ENCODE measurements around the gene TTC16.
"Not testable (repeated sequence)": the region's sequence is repeated elsewhere in the genome, so short reads cannot be mapped to it uniquely, and the experiment has no call there.

The TTC16 gene

DNA sequence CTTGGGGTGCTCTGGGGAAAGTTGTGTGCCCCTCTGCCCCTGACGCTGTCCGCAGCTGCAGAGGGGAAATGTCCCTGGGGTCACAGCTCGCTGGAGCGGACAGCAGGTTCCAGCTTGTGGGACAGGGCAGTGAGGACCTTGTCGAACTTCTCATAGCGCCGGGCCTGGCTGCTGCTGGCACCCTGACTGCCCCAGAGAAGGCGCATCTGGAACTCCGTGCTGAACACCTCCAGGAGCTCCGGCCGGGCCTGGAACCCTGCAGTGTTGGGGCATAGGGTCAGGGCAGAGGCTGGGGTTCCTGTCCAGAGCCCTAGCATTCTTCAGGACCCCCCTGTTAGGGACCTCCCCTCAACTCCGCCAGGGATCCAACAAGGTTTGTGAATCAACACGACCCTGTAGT, 22.8 kb downstream of the TTC16 start:
- DNase-seq (ENCODE audit: extremely low spot score, insufficient read length, low read depth) (no peak), FAIRE-seq (no peak)

DNA sequence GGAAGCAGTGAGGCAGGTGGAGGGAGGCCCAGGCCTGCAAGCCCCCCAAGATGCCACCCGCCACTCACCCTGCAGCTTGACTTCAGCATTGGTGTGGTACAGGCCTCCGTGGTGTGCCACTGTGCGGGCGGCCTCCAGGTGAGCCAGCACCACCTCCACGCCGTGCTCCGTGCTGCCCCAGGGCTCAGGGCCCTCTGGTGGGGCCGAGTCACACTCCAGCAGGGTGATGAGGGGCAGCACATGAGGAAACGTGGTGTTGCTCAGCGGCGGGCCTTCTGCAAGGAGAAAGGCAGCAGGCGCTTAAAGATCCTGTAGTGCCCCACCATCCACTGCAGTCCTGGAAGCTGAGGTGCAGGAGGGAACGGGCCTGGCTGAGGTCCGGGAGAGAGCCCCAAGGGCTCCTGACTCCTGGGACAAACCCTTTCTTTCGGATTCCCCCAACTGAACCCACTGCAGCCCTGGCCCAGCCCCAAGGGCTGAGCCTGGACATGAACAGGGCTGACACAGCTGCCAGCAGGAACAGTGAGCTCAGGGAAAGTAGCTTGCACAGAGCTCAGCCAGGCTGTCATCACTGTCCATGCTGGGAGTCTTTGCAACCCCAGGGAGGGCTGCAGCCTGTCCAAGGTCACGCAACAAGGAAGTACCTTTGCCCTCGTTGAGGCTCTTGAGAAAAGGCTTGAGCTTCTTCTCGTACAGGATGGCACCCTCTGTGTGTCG, 23.9 kb downstream of the TTC16 start:
- FAIRE-seq (no peak), DNase-seq (ENCODE audit: extremely low spot score, insufficient read length, low read depth) (no peak)

DNA sequence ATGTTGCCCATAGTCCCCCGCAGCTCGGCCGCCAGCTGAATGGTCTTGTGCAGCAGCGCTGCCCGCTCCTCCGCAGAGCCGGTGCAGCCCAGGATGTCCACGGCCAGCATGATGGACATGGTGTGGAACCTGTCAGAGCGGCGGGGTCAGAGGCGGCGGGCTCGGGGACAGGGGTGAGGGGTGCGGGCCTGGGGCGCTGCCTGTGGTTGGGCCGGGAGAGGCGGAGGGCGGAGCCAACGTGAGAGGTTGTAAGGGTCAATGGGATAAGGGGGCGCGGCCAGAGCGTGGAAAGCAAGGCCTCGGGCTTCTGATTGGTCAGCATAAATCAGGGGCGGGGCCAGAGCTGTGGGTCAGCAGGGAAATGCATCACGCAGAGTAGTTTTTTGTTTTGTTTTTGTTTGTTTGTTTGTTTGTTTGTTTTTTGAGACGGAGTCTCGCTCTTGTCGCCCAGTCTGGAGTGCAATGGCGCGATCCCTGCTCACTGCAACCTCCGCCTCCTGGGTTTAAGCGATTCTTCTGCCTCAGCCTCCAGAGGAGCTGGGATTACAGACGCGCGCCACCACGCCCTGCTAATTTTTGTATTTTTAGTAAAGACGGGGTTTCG, 26.1 kb downstream of the TTC16 start:
- no peak for DNase-seq (ENCODE audit: extremely low spot score, insufficient read length, low read depth)
- FAIRE-seq, result no peak

DNA sequence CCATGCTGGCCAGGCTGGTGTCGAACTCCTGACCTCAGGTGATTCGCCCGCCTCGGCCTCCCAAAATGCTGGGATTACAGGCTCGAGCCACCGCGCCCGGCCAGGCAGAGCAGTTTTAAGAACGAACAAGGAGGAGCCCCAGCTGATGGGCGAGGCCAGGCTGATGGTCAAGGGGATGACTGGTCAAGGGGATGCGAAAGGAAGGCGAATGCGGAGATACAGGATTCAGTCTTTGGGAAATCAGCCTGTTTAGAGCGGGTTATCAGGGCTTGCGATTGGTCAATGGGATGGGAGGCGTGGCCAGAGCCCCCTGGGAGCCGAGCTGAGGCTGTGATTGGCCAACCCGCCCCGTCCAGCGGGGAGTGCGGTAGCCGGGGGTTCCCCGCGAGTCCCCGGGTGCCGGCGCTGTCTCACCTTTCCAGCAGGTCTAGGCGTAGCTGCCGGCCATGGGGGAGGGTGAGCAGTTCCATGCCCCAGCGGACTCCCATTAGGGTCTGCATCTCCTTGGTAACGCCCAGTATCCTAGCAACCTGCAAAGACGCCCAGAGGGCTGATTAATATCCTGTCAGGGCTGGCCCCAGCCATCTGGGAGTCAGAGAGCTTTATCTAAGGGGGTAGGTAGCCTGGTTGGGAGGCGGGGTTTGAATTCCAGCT, 26.7 kb downstream of the TTC16 start:
- no peak for DNase-seq (ENCODE audit: extremely low spot score, insufficient read length, low read depth)
- FAIRE-seq, result no peak

DNA sequence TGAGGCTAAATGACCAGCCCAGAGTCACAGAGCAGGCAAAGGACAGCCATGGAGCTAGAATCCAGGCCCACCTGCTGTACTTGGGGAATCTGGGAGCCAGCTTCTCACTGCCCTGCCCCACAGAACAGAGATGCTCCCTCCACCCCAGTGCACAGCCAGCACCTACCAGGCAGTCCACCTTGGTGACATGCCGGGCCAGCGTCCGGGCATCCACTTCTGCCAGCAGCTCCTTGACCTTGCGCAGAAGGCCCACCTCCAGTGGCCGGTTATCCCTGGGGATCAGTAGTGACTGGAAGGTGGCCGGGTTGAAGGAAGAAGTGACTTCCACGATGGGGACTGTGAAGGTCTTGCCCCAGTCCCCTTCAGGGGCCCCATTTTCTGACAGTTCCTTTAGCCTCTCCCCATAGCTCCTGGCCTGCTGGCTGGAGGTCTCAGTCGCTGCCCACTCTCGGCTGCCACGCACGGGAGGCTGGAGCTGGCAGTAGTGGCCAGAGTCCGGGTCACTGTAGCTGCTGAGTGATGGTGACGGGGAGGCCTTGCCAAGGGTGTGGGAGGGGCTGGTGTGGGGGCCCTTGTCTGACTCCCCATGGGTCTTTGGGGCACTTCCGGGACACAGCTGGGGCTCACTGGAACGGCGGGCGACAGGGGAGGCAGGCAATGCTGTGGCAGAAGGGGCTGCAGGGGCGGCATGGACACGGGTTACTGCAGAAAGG, 28.7 kb downstream of the TTC16 start:
- DNase-seq (ENCODE audit: extremely low spot score, insufficient read length, low read depth) (no peak), FAIRE-seq (no peak)

DNA sequence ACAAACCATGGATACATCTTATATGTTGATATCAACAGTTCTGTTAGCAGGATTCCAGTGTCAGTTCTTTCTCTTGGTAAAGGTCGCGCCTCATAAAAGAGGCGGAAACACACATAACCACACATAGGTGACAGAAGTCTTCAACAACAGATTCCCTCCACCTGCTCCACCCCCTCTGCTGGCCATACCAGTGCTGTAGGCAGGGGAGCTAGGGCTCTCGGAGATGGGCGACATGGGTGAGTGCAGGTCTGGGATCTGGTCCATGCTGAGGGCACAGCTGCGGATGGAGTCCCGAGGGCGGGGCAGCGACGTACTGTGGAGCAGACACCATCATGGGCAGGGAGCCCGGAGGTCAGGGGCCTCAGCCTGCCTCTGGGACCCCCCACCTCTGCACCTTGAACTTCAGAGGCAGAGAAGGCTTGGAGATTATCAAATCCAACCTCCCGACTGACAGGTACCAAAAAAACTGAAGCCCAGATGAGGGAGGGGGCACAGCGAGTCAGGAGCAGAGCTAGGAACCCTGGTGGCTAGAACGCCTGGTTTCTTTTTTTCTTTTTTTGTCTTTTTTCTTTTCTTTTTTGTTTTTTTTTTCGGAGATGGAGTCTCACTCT, 31.2 kb downstream of the TTC16 start:
- DNase-seq (ENCODE audit: extremely low spot score, insufficient read length, low read depth), result no peak
- FAIRE-seq, result no peak

DNA sequence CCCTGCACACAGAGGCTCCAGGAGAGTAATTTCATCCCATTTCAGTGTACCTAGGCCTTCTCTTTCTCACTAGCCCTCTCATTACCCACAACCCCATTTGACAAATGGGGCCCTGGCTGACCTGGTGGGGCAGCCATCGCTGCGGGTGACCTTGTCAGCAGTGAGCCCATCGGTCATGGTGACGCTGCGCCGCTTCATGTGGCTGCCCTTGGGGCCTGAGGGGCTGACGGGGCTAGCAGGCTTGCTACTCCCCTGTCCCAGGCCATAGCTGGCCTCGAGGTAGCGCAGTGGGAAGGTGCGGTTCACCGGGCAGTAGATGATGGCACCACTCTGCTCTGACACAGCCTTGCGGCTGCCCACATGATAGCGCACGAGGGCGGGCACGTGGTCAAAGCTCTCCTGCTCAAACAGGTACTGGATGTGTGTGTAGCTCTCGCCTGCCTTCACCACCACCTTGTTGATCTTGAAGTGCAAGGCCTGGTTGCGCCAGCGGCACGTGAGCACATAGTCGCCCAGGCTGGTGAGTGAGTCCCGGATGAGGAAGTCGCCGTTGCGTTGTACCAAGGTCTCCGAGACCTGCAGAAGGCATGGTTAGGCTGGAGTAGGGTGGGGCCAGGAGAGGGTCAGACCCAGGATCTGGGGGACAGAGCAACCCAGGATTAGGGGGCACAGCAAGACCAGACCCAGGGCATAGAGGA, 33.4 kb downstream of the TTC16 start:
- FAIRE-seq (no peak), DNase-seq (ENCODE audit: extremely low spot score, insufficient read length, low read depth) (no peak)

DNA sequence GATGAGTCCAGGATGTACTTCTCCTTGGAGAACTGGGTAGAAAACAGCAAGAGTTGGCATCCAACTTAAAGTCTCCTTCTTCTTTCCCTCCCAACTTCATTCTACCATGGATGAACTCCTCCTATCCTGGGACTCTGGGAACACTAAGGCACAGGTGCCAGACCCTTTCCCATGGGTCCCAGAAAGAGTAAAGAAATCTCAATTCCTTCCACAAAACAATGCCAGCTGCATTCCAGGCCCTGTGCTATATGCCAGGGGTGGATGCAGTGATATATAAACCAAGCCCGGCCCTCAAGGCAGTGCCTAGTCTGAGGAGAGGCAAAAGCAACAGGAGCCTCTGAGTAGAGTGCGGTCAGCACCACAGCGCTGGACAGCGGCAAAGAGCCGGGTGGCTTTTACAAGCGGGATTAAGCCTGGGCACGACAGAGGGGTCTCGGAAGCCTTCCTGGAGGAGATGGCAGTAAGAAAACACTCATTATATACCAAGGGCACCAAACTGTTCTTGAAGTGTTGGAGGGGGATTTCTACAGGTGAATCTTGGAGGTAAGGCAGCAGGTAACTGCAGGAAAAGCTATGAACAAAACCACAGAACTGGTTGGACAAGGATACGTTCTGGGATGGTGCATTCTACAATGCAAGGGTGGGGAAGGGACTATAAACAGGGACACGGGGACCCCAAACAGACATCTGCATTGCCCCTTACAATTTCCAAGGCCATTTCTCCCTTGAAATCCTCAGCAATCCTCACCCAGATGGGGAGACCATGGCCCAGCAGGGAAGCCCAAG, 35.6 kb downstream of the TTC16 start:
- no peak for DNase-seq (ENCODE audit: extremely low spot score, insufficient read length, low read depth)
- no peak for FAIRE-seq

DNA sequence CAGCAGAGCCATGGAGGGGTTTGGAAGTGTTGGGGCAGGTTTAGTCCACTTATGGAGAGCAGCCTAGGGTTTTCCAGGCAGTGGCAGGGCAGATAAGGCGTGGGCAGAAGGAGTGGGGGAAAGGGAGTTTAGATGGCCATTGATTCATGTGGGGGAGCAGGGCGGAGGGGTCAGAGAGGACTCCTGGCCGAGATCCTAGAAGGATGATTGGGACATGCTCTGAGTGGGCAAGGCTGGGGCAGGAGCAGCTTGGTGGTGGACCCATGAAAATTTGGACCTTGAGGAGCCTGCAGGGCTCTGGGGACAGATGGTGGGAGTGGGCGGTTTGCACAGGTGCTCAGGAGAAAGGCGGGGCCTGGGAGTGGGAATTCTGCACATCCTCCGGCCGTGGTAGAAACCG, 37.3 kb downstream of the TTC16 start:
- no peak for DNase-seq (ENCODE audit: extremely low spot score, insufficient read length, low read depth)

DNA sequence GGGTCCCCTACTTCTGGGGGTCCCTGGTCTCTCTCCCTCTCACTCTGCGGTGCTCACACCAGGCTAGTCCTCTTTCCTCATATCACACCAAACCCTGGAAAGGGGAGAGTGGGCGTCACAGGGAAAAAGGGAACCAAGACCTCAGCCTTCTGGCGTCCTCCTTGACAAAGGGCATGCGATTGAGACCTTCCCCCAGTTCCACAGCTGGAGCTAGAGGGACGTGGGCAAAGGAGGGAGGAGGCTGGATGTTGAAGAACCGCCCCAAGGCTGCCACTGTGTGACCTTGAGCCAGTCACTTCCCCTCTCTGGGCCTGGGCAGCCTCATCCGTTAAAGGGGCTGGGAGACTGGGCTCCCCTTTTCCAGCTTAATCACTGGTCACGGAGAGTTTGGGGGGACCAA, 37.7 kb downstream of the TTC16 start:
- DNase-seq (ENCODE audit: extremely low spot score, insufficient read length, low read depth), result no peak
- no peak for FAIRE-seq

More for the DNA sequence above, 37.3 kb downstream of the TTC16 start:
- FAIRE-seq, result no peak

DNA sequence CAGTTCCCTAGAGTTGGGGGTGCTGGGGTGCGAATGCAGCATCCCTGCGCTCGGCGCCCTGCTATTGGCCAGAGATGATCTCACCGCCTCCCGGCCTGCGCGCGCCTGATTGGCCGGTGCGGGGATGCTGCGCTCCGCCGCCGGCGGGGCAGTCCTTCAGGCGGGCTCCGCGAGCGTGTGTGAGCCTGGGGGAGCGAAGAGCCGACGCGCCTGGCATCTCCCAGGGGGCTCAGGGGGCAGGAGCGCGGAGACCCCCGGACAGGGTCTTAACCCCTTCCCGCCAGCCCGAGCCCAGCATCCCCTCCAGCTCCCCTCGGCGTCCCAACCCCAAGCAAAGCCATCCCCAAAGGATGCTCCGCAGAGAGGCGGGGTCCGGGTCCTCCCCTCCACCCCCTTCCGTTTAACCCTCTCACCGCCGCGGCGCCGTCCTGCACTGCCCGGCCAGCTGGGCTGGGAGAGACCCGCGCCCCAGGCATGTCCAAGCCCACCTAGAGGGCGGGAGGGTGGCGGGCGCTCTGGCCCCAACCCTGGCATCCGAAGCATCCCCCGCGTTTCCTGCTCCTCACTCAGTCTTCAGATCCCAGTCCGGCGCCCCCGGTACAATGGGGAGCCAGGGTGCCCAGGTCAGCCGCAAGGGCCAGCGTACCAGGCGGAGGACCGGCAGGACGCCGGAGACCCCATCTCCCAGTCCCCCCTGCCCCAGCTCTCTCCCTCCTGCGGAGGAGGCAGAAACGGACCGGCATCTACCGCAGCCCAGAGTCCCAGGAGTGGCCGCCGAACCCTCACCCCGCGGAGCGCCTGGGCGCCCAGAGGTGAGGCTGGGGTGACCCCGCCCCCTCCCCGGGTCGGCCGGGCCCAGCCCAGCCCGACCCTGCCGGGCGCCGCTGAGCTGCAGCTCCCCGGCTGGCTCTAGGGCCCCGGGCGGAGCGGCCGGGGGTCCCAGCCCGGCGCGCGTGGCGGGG, 38.5 kb downstream of the TTC16 start:
- DNase-seq (ENCODE audit: extremely low spot score, insufficient read length, low read depth) (no peak), FAIRE-seq (no peak)

DNA sequence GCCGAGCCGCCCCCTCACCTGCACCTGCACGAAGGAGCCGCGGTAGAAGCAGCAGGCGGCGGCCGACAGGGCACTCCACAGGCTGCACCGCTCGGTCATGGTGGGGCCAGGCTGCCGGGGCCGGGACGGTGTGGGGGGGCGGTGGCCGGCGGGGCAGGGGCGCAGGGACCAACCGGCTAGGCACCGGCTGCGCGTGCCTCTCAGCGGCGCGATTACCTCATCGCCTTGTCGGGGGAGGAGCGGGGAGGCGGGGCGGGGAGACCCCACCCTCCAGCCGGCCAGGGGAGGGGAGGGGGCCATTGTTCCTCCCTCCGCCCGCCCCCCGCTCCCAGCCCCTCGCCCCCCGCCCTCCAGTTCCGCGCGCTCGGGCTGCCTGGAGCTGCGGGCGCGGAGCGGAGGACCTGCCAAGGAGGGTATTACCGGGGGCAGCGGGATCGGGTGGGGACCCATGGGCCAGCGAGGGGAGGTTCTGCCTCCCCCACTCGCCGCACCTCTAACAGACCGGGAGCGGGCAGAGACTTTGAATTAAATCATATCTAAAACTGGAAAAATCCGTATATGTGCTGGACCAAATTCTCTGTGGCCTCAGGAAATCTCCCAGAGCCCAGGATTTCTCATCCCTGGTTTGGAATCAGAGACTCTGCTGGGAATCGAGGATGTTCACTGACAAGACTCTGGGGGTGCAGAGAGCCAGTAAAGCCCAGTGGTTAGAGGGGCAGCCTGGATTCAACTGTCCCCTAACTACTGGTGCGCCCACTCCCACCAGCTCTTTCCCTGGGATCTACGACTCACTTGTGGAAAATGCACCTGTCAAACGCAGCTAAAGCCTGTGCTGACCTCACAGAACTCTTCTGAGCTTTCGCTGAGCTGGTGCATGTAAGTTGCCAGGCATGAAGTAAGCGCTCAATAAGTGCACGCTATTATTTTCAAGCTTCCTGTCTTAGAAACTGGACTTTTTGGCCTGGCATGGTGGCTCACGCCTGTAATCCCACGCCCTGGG, 39.5 kb downstream of the TTC16 start:
- DNase-seq (ENCODE audit: extremely low spot score, insufficient read length, low read depth), result no peak

DNA sequence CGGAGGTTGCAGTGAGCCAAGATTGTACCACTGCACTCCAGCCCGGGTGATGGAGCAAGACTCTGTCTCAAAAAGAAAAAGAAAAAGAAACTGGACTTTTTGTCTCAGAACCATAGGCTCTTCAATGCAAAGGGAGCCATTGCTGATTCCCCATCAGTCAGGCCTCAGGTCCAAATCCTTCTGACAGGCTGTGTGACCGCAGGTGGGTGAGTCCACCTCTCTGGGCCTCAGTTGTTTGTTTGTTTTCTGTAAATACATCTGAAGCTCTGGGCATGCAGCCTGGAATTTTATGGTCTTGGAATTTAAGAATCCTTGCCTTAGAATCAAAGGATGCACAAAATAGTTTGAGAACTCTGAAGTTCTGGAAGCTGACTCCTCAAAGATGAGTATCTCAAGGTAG, 40.4 kb downstream of the TTC16 start:
- FAIRE-seq (no peak), DNase-seq (ENCODE audit: extremely low spot score, insufficient read length, low read depth) (no peak)

More for the DNA sequence above, 39.5 kb downstream of the TTC16 start:
- no peak for FAIRE-seq

DNA sequence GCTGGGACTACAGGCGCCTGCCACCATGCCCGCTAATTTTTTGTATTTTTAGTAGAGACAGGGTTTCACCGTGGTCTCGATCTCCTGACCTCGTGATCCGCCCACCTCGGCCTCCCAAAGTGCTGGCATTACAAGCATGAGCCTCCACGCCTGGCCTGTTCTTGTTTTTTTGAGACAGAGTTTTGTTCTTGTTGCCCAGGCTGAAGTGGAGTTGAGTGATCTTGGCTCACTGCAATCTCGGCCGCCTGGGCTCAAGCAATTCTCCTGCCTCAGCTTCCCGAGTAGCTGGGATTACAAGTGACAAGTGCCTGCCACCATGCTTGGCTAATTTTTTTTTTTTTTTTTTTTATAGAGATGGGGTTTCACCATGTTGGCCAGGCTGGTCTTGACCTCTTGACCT, 40.9 kb downstream of the TTC16 start:
- not testable (repeated sequence) for DNase-seq (ENCODE audit: extremely low spot score, insufficient read length, low read depth); FAIRE-seq

DNA sequence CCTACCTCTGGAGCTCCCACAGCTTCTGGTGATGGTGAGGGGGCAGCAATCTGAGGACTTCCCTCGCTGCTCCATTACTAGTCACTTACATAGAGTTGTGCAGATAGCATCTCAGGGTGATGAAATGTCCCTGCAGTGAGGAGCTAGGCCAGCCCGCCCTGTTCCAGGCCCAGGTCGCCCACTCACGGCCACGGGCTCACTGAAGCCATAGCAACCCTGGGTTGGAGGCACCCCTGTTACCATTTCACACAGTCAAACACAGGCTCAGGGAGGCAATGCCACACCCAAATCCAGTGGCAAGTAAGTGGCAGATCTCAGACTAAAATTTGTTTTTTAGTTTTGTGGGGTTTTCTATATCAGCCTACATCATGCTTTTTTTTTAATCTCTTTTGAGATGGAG, 43.0 kb downstream of the TTC16 start:
- no peak for DNase-seq (ENCODE audit: extremely low spot score, insufficient read length, low read depth)
- FAIRE-seq, result no peak

DNA sequence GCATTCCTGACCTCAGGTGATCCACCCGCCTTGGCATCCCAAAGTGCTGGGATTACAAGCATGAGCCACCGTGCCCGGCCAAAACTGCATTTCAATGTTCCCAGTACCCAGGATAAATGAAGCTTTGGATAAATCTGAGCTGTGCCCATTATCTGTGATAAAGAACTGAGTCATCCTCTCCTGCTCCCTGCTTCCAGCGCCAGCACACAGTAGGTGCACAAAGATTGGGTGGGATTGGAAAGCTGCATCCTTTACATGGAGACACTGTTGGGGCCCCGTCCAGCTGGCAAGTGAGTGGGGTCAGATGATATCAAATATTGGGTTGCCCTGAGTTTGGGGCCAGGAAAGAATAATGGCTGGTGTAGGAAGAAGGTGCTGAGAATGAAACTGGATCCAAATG, 45.2 kb downstream of the TTC16 start:
- FAIRE-seq (no peak), DNase-seq (ENCODE audit: extremely low spot score, insufficient read length, low read depth) (no peak)

DNA sequence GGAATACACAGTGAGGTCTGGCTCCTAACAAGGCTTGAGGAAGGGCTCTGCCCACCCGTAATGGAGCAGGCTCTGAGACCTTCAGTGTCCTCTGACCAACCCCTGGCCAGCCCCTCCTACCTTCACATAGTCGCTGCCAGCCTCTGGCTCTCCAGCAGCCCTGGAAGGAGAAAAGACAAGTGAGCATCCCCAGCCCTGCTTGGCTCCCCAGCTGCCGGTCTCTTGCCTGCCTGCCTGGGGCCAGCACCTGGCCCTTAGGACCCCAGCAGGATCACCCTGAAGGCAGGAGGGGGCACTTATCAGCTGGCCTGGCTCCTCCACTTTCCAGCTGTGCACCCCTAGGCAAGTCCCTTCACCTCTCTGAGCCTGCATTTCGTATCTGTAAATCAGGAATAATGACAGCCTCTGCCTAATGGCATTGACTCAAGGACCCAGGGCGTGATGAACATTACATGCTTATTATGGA, 45.6 kb downstream of the TTC16 start:
- DNase-seq (ENCODE audit: extremely low spot score, insufficient read length, low read depth) (no peak), FAIRE-seq (no peak)

Data from GM18507 (cell line).